ENCODE measurements around the gene MXRA8.
"Not testable (repeated sequence)": the region's sequence is repeated elsewhere in the genome, so short reads cannot be mapped to it uniquely, and the experiment has no call there.

MXRA8 gene

GRCh38 chr1:1391225-1391624 is 32.9 kb upstream of the MXRA8 start:
- no peak for DNase-seq

DNA sequence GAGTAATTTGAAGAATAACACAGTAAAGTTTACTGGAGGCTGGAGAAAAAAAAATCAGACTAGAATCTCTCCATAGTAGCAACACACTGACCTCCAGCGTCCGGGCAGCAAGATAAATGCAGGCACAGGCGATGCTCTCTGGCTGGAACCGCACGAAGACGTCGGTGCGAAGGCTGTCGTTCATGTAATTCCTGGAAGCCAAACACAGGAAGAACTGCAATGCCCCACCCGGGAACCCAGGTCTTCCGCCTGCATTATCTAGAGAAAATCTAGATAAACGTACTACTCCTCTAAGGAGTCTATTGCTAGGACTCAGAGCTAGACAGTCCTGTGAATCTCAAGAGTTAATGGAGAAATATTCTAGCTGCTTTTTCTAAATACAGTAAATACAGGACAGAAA is 32.3 kb upstream of the MXRA8 start:
- no peak for DNase-seq

- no peak for DNase-seq
Measured at GRCh38 chr1:1388078-1388472, 29.7 kb upstream of the MXRA8 start.

- no peak for DNase-seq
Measured at GRCh38 chr1:1387098-1388077, 29.0 kb upstream of the MXRA8 start.

DNA sequence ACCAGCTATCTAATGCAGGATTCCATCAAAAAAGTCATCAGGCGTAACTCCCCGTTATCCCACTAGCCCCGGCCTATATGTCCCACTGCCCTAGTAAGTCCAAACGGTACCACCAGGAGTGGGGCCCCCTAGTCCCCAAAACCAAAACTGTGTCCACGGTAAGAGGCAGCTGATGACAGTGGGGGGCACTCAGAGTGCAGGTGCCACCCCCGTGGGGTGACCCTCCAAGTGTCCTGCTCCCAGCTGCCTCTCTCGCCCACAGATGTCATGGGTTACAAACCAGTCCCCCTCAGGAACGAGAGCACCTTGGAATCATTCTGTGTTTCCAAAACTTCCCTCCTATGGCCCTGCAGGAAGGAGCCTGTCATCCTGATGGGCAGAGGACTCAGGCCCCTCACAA is 27.6 kb upstream of the MXRA8 start:
- DNase-seq: no peak

DNA sequence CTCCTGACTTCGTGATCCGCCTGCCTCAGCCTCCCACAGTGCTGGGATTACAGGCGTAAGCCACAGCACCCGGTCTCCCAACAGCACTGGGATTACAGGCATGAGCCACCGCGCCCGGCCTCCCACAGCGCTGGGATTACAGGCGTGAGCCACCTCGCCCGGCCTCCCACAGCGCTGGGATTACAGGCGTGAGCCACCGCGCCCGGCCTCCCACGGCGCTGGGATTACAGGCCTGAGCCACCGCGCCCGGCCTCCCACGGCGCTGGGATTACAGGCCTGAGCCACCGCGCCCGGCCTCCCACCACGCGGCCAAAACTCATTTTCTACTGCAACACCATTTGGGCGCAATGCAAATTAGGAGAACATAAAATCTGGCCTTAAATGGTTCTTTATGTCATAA is 27.0 kb upstream of the MXRA8 start:
- not testable (repeated sequence) for DNase-seq

GRCh38 chr1:1381294-1381693 is 22.9 kb upstream of the MXRA8 start:
- DNase-seq: no peak

GRCh38 chr1:1380860-1381259 is 22.5 kb upstream of the MXRA8 start:
- no peak for DNase-seq

GRCh38 chr1:1377540-1378205 is 19.3 kb upstream of the MXRA8 start:
- DNase-seq: no peak

DNA sequence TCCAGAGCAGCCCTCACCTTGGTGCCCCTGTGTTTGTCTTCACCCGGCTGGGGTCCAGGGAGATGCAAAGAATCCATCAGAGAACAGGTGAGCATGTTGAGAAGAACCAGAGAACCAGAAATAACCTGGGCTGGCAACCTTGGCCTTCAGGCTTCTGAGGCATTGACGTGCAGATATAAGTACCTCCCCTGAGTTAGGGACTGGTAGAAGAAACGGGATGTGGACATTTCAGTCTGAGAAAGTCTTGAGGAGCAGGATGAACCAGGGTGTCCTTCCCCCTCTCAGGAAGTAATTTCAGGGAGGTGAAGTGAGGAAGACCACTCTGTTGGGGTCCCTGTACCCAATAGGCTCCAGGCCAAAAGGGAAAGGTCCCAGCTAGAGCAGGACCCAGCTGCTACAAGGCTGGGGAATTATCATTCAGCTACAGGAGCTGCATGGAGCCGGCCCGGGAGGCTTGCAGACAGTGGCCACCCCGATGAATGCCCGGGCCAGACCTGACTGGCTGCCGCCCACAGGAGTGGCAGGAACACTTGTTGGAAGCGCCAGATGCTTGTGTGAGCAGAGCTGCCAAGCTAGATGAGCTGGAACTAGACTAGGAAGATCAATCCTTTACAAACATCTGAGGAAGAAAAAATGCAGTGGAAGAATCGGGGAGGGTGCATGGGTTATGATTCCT is 18.3 kb upstream of the MXRA8 start:
- no peak for DNase-seq

- DNase-seq: no peak
Measured at GRCh38 chr1:1374929-1375662, 16.7 kb upstream of the MXRA8 start, which contains the start of gene AURKAIP1. Gene AURKAIP1 (minus strand): TSS chr1:1375207. CDS start chr1:1374756, 451 bp downstream.

DNA sequence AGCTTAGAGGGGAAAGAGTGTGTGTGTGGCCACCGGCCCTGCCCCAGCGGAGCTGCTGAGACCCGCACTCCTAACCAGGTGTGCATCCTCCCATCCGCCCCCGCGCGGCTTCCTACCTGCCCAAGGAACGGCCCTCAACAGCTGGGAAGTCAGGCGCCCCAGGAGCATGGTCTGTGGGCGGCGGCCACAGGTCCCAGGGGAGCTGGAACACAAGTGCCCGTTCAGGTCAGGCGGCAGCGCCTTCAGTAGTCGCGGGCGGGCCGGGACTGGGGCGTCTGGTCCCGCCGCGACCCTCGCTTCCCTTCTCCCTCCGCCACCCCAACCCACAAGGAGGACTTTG is 16.2 kb upstream of the MXRA8 start:
- no peak for DNase-seq

DNA sequence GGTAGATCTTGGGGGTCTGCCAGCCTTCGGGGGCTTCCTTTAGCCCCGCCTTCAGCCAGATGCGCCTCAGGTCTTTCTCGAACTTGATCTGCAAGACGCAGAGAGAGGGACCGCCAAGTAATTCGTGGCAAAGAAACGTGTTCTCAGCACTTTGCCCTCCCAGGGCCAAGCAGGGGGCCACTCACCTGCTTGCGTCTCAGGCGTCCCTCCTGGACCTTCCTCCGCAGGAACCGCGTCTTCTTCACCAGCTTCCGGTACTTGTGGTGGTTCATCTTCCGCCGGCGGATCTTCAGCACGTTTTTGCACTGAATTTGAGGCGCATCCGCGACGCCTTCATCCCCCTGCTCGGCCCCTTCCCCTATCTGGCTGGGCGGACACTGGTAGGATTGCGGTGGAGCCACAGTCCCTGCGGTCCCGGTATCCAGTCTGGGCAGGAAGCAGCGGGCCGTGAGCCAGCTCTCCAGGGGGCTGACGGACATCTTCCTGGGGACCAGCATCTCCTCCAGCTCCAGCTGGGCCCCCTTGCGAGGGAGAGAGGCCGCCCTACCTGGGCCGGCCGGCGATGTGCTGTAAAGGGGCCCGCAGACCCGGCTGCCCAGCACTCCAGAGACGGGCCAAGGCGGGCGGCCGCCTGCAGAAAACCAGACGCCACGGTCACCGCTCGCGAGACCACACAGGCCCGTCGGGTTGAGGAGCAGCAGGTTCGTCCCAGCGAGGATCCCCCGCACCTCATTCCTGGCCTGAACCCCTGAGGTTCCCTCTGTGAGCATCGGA is 15.6 kb upstream of the MXRA8 start:
- no peak for DNase-seq

GRCh38 chr1:1373051-1373814 is 14.9 kb upstream of the MXRA8 start:
- no peak for DNase-seq

GRCh38 chr1:1371746-1372711 is 13.7 kb upstream of the MXRA8 start:
- no peak for DNase-seq

DNA sequence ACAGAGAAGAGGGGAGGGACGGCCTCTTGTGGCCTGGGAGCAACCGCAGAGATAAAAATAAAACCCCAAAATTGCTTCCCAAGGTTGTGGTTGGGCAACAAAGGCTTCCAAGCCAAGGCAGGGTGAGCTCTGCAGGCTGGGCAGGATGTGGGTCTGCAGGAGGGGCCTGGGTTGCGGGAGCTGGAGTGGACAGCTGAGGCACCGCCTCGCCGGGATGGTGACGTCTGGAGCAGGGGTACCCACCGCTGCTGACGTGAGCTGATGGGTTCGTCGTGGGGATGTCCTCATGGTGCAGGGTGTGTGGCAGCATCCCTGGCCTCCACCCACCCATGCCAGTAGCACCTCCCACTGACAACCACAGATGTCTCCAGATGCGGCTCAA is 13.0 kb upstream of the MXRA8 start:
- DNase-seq: no peak

DNA sequence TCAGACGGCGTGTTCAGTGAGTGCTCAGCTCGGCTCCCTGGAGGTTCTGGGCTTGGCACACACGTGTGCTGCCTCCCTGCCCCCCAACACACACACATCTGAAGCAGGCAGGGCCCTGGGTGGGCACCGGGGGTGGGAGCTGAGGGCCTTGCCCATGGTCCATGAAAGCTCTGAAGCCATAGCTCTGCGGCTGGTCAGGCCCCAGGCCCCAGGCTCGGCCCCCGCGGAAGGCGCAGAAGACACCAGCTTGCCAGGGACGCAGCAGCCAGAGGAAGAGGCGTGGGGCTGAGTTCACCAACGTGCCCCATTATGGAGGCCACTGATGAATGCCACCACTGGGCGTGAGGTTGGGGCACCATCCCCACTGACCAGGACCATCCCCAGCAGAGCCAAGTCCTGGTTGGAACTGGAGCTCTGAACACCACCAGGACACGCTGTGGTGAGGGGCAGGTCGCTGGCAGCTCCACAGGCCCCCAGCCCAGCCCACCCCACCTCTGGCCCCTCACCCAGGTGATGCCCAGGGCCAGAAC is 12.5 kb upstream of the MXRA8 start:
- no peak for DNase-seq

- DNase-seq: not testable (repeated sequence)
Measured at GRCh38 chr1:1370094-1370493, 11.7 kb upstream of the MXRA8 start.

- DNase-seq: no peak
Measured at GRCh38 chr1:1367315-1367714, 9.0 kb upstream of the MXRA8 start.

DNA sequence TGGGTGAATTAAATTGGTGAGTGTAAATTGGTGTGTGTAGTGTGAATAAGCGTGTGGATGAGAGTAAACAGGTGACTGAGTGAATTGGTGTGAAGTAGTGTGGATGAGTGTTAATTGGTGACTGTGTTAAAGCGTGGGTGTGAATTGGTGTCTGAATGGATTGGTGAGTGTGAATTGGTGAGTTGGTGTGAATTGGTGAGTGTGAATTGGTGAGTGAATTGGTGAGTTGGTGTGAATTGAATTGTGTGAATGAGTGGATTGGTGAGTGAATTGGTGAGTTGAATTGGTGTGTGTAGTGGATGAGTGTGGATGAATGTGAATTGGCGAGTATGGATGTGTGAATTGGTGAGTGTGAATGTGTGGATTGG is 8.3 kb upstream of the MXRA8 start:
- DNase-seq: no peak
